OCI-LY1 (cell line): Measurements from ENCODE around the gene SULF2.

Source experiments
- H2AFZ ChIP-seq: fragments of 200-600 bp; sonication (generic), shearing (Covaris generic); 2 replicates; pipeline ENCODE4 v1.6.0; 2014; ENCODE audit warnings: antibody characterized with exemption, mild to moderate bottlenecking, low read length
- H3F3A ChIP-seq: fragments of 200-600 bp; sonication (generic), shearing (Covaris generic); 2 replicates; pipeline ENCODE4 v1.6.0; 2014; ENCODE audit warnings: mild to moderate bottlenecking, antibody characterized with exemption, low read length, moderate library complexity; ENCODE audit not compliant: insufficient read depth
- H3K27ac ChIP-seq: fragments of 200-600 bp; sonication (generic); 2 replicates; pipeline ENCODE4 v1.5.1; 2014; ENCODE audit warnings: low read length, mixed run types, mild to moderate bottlenecking, low read depth; ENCODE audit not compliant: poor library complexity, severe bottlenecking
- H3K27me3 ChIP-seq: fragments of 200-600 bp; sonication (generic); 2 replicates; pipeline ENCODE4 v1.6.0; 2014; ENCODE audit warnings: antibody characterized with exemption, mild to moderate bottlenecking, low read length, moderate library complexity; ENCODE audit not compliant: insufficient read depth
- H3K36me3 ChIP-seq: fragments of 200-600 bp; sonication (generic); 2 replicates; pipeline ENCODE4 v1.6.1; 2014; ENCODE audit warnings: mild to moderate bottlenecking, antibody characterized with exemption, low read length, moderate library complexity, mixed read lengths; ENCODE audit not compliant: insufficient read depth
- H3K4me1 ChIP-seq: fragments of 200-600 bp; sonication (generic); 2 replicates; pipeline ENCODE4 v1.5.1; 2014; ENCODE audit warnings: mild to moderate bottlenecking, low read length, moderate library complexity; ENCODE audit not compliant: insufficient read depth, severe bottlenecking
- H3K4me2 ChIP-seq: fragments of 200-600 bp; sonication (generic), shearing (Covaris generic); 2 replicates; pipeline ENCODE4 v1.6.1; 2014; ENCODE audit warnings: low read length
- H3K4me3 ChIP-seq: fragments of 200-600 bp; sonication (generic); 2 replicates; pipeline ENCODE4 v1.5.1; 2014; ENCODE audit warnings: low read length, low read depth, mild to moderate bottlenecking, mixed read lengths; ENCODE audit not compliant: poor library complexity, severe bottlenecking
- H3K79me2 ChIP-seq: fragments of 200-600 bp; shearing (Covaris generic); 2 replicates; pipeline ENCODE4 v1.6.1; 2016; ENCODE audit warnings: mixed run types, low read length, mixed read lengths; ENCODE audit not compliant: insufficient read depth
- H3K9ac ChIP-seq: fragments of 200-600 bp; sonication (generic), shearing (Covaris generic); 2 replicates; pipeline ENCODE4 v1.6.1; 2014; ENCODE audit warnings: mild to moderate bottlenecking, low read length, mixed read lengths
- H3K9me2 ChIP-seq: fragments of 200-600 bp; sonication (generic), shearing (Covaris generic); 2 replicates; pipeline ENCODE4 v1.6.1; 2014; ENCODE audit warnings: low read depth, mild to moderate bottlenecking, low read length, mixed read lengths
- H3K9me3 ChIP-seq: fragments of 200-600 bp; shearing (Covaris generic); 2 replicates; pipeline ENCODE4 v1.6.1; 2014; ENCODE audit warnings: low read length, mixed read lengths
- H4K20me1 ChIP-seq: fragments of 200-600 bp; sonication (generic), shearing (Covaris generic); 2 replicates; pipeline ENCODE4 v1.6.0; 2016; ENCODE audit warnings: mild to moderate bottlenecking, low read length; ENCODE audit not compliant: insufficient read depth
- CTCF ChIP-seq: fragments of 200-600 bp; sonication (generic), shearing (Covaris generic); IDR thresholded peaks from 2 replicates; pipeline ENCODE4 v1.5.1; 2017; ENCODE audit warnings: mild to moderate bottlenecking, antibody characterized with exemption, low read length, moderate library complexity, mixed read lengths
- EZH2 ChIP-seq: fragments of 200-600 bp; sonication (generic), shearing (Covaris generic); IDR thresholded peaks from 2 replicates; pipeline ENCODE4 v1.8.0; 2017; ENCODE audit warnings: borderline replicate concordance, mixed run types, mild to moderate bottlenecking, antibody characterized with exemption, low read length, moderate library complexity, mixed read lengths

The SULF2 gene

GRCh38 chr20:47674145-47674544, 111.1 kb downstream of the SULF2 start:
- Histone ChIP-seq H3K9ac (no peak overlapping the region), H4K20me1 (no peaks in the 10 kb centered on the region), H3K4me3 (no peak overlapping the region), H3K4me1 (no peaks in the 10 kb centered on the region), H3K9me3 (no peaks in the 10 kb centered on the region), H2AFZ (no peak overlapping the region), H3K9me2 (no peaks in the 10 kb centered on the region), H3F3A (no peaks in the 10 kb centered on the region), H3K27me3 (peaks cover 5% of the 10 kb centered on the region; the same call in 1 of the 2 replicates), H3K36me3 (no peaks in the 10 kb centered on the region), H3K27ac (no peak overlapping the region), H3K79me2 (no peaks in the 10 kb centered on the region), H3K4me2 (no peak overlapping the region)
- TF ChIP-seq EZH2: no peak

GRCh38 chr20:47673671-47673955, 111.7 kb downstream of the SULF2 start:
- H2AFZ ChIP-seq: no peak overlapping the region
- H3F3A ChIP-seq: no peaks in the 10 kb centered on the region
- no peaks in the 10 kb centered on the region for H3K36me3 ChIP-seq
- no peak overlapping the region for H3K27ac ChIP-seq
- no peaks in the 10 kb centered on the region for H3K4me1 ChIP-seq
- H3K4me2 ChIP-seq: no peak overlapping the region
- H3K9me2 ChIP-seq: no peaks in the 10 kb centered on the region
- no peaks in the 10 kb centered on the region for H4K20me1 ChIP-seq
- no peaks in the 10 kb centered on the region for H3K9me3 ChIP-seq
- no peak overlapping the region for H3K4me3 ChIP-seq
- no peak overlapping the region for H3K9ac ChIP-seq
- no peaks in the 10 kb centered on the region for H3K79me2 ChIP-seq
- peaks cover 3% of the 10 kb centered on the region; the same call in 1 of the 2 replicates for H3K27me3 ChIP-seq
- no peak for TF ChIP-seq EZH2
- TF ChIP-seq CTCF: no peak

- H3K79me2 ChIP-seq: no peaks in the 10 kb centered on the region
- no peak overlapping the region for H3K4me3 ChIP-seq
- H3F3A ChIP-seq: no peaks in the 10 kb centered on the region
- H3K27me3 ChIP-seq: no peaks in the 10 kb centered on the region
- no peak overlapping the region for H3K9ac ChIP-seq
- TF ChIP-seq CTCF (no peak), EZH2 (no peak)
- H3K36me3 ChIP-seq: no peaks in the 10 kb centered on the region
- no peaks in the 10 kb centered on the region for H3K9me3 ChIP-seq
- no peak overlapping the region for H2AFZ ChIP-seq
- no peak overlapping the region for H3K4me2 ChIP-seq
- H3K9me2 ChIP-seq: no peaks in the 10 kb centered on the region
- peaks cover 3% of the 10 kb centered on the region for H3K4me1 ChIP-seq
- no peaks in the 10 kb centered on the region for H4K20me1 ChIP-seq
- H3K27ac ChIP-seq: no peak overlapping the region
Observed at GRCh38 chr20:47672886-47673670, 112.2 kb downstream of the SULF2 start.

GRCh38 chr20:47672166-47672565, 113.1 kb downstream of the SULF2 start:
- Histone ChIP-seq H3K9me2 (no peaks in the 10 kb centered on the region), H3F3A (no peaks in the 10 kb centered on the region), H2AFZ (no peak overlapping the region), H3K27me3 (no peaks in the 10 kb centered on the region), H4K20me1 (no peaks in the 10 kb centered on the region), H3K9ac (no peak overlapping the region), H3K27ac (no peak overlapping the region), H3K4me2 (no peak overlapping the region), H3K4me1 (peaks cover 11% of the 10 kb centered on the region), H3K79me2 (no peaks in the 10 kb centered on the region), H3K4me3 (no peak overlapping the region), H3K36me3 (no peaks in the 10 kb centered on the region), H3K9me3 (no peaks in the 10 kb centered on the region)
- no peak for TF ChIP-seq EZH2
- TF ChIP-seq CTCF: no peak
